HUES48 (cell line): ENCODE measurements around the gene RAB5B.
A peak's percentile ranks its signal among the peaks of the same experiment; 100 is the strongest.

Experiments
- H3K27ac ChIP-seq: one replicate; pipeline ENCODE4 v1.7.0; 2013; ENCODE audit warnings: low read depth, low read length, inconsistent platforms
- H3K27me3 ChIP-seq: 2 replicates; pipeline ENCODE4 v1.6.1; 2013; ENCODE audit warnings: mild to moderate bottlenecking, low read length; ENCODE audit not compliant: control insufficient read depth, insufficient read depth
- H3K36me3 ChIP-seq: 2 replicates; pipeline ENCODE4 v1.6.1; 2013; ENCODE audit warnings: low read length; ENCODE audit not compliant: control insufficient read depth, insufficient read depth
- H3K4me1 ChIP-seq: 2 replicates; pipeline ENCODE4 v1.6.1; 2013; ENCODE audit warnings: mild to moderate bottlenecking, low read length; ENCODE audit not compliant: control insufficient read depth, insufficient read depth
- H3K4me3 ChIP-seq: 2 replicates; pipeline ENCODE4 v1.5.1; 2013; ENCODE audit warnings: mild to moderate bottlenecking, low read depth, low read length
- H3K9ac ChIP-seq: 2 replicates; pipeline ENCODE4 v1.6.1; 2013; ENCODE audit warnings: mild to moderate bottlenecking, low read depth, low read length, moderate library complexity
- H3K9me3 ChIP-seq: 2 replicates; pipeline ENCODE4 v1.6.1; 2013; ENCODE audit warnings: low read length; ENCODE audit not compliant: control insufficient read depth, insufficient read depth

RAB5B gene, protein sequence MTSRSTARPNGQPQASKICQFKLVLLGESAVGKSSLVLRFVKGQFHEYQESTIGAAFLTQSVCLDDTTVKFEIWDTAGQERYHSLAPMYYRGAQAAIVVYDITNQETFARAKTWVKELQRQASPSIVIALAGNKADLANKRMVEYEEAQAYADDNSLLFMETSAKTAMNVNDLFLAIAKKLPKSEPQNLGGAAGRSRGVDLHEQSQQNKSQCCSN

DNA sequence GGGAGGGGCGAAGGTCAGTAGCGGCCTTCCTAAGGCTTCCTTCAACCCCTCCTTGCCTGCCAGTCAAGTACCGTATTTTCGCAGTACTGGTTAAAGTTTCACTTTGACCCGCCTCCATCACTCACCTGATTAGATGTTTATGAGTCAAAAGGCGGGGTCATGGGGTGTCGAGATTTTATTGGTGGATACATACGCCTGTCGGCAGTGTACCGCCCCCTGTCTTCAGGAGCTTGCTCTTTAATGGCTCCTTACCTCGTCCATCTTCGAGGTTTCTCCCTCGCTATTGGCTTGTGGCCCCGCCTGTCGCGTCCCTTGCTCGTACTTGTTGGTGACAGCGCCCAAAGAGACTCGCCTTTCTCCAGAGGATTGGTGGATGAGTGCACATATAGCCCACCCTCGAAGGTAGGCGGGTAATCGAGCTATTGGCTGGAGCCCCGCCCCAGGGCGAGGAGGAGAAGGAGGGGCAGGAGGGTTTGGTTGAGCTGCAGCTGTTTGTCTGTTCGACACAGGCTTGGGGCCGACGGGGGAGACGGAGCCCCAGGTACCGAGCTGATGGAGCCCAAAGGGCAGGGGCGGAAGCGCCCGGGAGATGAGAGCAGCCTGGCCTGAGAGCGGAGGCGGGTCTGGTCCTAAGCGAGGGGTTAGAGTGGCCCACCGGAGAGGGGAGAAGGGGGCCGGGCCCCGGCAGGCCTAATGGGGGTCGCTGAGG lies at the start of gene RAB5B:
RAB5B (plus strand) TSS at position 480 of the 709 bp plus-strand sequence. CDS start 12,883 bp downstream, outside the sequence.
- Histone ChIP-seq H3K9ac (peak within 1 kb of the TSS; percentile 57), H3K4me1 (peaks cover 7% of the 10 kb centered on the region; the same call in 1 of the 2 replicates), H3K27me3 (no peaks in the 10 kb centered on the region), H3K36me3 (peaks cover 39% of the 10 kb centered on the region), H3K4me3 (peak within 1 kb of the TSS; percentile 81), H3K9me3 (no peaks in the 10 kb centered on the region), H3K27ac (peak within 1 kb of the TSS; percentile 90)

DNA sequence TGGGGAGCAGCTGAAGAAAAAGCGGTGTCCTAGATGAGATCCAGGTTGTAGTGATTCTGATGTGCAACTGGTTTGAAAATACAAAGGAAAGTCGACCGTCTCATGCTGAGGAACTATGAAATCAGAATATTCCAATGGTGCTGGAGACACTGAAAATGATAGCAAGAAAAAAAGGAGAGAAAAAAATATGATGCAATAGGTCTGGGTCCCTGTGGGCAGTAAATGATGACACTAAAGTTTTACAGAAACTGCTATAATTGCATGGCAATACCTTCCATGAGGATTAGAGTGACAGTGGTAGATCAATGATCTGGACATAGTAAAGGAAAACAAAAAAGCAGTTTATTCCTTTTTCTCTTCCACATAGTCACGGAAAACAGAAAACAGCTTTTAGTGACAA lies 48.5 kb upstream of the RAB5B start:
- H3K9me3 ChIP-seq, result no peaks in the 10 kb centered on the region
- no peaks in the 10 kb centered on the region for H3K27me3 ChIP-seq
- H3K27ac ChIP-seq, result no peak overlapping the region
- H3K9ac ChIP-seq, result no peak overlapping the region
- 0 out of 2 replicates have a peak, but pooled peaks cover 7% of the 10 kb centered on the region for H3K4me1 ChIP-seq
- H3K4me3 ChIP-seq, result peak overlapping the region; percentile 87; the same call in 1 of the 2 replicates
- peaks cover 39% of the 10 kb centered on the region for H3K36me3 ChIP-seq

DNA sequence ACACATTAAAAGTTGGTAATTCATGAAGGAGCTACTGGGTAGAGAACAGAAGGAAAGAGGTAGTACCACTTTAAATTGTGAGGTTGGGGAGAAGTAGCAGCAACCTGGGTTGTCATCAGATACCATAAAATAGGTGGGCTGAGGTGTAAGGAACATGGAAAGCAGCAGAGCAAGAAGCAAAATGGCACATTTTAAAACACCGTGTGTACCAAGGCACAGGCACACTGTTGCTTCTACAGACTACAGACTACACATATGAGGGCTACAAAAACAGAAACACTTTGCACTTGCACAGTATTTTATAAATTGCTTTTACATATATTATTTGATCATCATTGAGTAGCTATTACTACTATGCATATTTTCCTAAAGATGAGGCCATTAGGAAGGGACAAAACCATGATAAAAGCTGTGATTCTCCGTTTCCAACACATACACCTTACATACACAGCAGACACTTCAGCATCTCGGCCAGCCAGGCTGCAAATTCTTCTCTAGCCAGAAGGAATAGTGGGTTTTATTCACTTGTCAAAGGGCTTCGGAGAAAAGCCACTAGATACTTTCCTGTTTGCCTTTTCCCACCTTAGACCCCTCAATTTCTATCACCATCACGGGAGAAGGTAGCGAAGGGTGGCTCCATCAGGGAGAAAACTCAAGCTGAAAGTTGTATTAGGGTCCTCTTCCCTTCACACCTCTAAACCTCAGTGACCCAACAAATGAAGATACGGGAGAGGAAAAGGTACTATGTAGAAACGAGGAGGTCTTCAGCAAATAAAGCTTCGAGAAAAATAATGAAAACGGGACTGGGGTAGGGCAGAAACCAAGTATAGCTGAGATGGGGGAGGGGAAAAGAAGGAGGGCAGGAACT lies 47.8 kb upstream of the RAB5B start:
- no peaks in the 10 kb centered on the region for H3K9me3 ChIP-seq
- H3K9ac ChIP-seq, result peak overlapping the region; percentile 79
- peak overlapping the region; percentile 87 for H3K4me3 ChIP-seq
- peaks cover 14% of the 10 kb centered on the region for H3K4me1 ChIP-seq
- no peaks in the 10 kb centered on the region for H3K27me3 ChIP-seq
- H3K27ac ChIP-seq, result peak overlapping the region; percentile 97
- H3K36me3 ChIP-seq, result peaks cover 33% of the 10 kb centered on the region

DNA sequence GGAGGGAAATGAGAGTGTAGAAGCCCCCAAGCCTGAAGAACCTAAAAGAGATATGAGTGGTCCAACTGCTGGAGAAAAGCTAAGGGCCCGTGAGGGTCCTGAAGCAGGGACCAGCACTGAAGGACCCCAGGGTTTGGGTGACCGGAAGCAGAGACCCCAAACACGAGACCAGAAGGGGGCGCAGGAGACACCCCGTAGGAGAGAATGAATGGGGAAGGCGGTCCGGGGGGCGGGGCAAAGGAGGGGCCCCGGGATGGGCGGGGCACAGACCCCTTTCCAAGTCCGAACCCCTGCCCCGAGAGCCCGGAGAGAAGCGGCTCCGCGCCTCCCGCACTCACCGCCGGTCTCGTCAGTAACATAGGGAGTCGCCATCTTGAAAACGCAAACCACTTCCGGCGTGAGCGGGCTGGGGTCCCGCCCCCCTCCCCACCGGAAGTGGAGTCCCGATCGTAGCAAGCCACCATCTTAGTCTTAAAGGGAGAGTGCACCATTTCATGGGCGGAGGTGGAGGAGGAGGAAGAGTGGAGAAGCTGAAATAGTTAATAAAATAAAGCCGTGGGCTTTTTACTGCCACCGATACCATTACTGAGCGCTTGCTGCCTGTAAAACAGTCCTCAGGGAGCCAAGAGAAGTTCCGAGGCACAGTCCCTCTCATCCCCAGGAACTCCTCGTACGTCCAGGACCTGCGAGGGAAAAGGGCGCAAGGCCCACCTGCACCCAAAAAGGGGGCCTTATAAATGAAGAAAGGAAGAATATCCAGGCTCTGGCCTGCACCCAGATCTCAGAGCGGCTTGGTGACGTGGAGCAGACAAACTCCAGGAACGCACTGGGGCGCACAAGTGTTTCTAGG lies 46.9 kb upstream of the RAB5B start:
- Histone ChIP-seq H3K36me3 (peaks cover 26% of the 10 kb centered on the region), H3K4me1 (peaks cover 18% of the 10 kb centered on the region), H3K9ac (peak overlapping the region; percentile 79), H3K9me3 (no peaks in the 10 kb centered on the region), H3K4me3 (peak overlapping the region; percentile 87), H3K27ac (peak overlapping the region; percentile 97), H3K27me3 (0 out of 2 replicates have a peak, but pooled peaks cover 2% of the 10 kb centered on the region)

DNA sequence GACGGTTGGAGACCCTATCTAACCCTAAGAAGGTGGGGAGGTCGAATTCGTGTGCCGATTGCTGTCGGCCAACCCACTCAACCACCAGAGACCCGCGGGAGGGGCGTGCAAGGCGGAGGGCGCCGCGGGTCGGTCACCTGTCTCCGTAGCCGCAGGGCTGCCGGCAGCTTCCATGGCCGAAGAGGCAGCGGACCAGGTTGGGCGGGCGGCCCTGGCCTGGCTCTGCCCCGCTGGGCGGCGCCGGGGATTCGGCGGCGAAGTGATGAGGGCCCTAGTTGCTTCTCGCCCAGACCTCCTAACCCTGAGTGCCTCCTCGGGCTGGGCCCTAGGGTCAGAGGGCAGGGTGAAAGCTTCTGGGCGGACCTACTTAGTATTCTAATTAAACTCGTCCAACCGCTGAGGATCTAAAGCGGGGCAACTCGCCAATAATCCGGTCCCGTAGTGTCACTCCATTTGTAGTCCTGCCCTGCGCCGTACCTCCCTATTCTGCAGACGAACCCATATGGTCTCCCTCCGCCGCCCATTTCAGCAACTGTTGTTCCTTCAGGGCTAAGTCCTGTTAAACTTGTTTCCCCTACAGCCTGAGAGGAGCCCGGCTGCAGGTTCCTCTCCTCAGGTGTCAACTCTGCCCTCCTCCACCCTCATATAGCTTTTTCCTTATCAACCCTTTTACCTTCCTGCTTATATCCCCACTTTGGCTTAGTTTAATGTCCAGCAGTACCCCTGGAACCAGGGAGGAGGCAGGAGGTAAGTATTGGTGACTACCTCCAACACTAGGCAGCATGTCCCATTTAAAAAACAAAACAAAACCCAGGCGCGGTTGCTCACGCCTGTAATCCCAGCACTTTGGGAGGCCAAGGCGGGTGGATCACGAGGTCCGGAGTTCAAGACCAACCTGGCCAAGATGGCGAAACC lies 46.0 kb upstream of the RAB5B start, which contains the start of gene PYM1:
PYM1 (minus strand) TSS at position 307 of the 915 bp plus-strand sequence; CDS start at position 174, 133 bp downstream.
- H3K4me3 ChIP-seq, result peak within 1 kb of the TSS; percentile 87
- H3K9ac ChIP-seq, result peak within 1 kb of the TSS; percentile 79
- H3K27ac ChIP-seq, result peak within 1 kb of the TSS; percentile 97
- peaks cover 10% of the 10 kb centered on the region for H3K27me3 ChIP-seq
- peaks cover 21% of the 10 kb centered on the region for H3K4me1 ChIP-seq
- H3K36me3 ChIP-seq, result peaks cover 19% of the 10 kb centered on the region
- H3K9me3 ChIP-seq, result no peaks in the 10 kb centered on the region

DNA sequence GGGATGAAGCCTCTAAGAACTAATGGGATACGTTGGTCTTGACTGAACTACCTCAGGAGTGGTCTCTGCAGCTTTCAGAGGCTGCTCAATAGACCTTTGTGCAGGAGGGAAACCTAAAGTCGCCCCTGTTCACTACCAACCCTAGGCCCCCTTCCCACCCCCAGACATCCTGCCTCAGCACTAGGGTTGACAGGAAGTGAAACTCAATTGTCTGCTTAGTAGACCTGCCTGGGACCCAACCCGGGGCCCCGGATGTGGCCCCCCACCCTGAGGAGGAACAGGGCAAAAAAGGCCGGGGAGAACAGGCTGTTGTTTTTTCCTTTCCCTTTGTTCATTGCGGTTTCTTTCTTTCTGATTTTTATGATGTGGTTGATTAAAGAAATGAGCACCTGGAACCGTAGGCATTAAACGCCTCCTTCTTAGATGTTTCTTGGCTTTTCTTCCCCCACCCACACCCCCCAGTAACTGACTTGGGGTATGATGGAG lies 44.5 kb upstream of the RAB5B start:
- Histone ChIP-seq H3K9me3 (no peaks in the 10 kb centered on the region), H3K9ac (no peak overlapping the region), H3K4me1 (peaks cover 24% of the 10 kb centered on the region), H3K36me3 (peaks cover 9% of the 10 kb centered on the region), H3K27ac (no peak overlapping the region), H3K27me3 (peaks cover 20% of the 10 kb centered on the region), H3K4me3 (no peak overlapping the region)

DNA sequence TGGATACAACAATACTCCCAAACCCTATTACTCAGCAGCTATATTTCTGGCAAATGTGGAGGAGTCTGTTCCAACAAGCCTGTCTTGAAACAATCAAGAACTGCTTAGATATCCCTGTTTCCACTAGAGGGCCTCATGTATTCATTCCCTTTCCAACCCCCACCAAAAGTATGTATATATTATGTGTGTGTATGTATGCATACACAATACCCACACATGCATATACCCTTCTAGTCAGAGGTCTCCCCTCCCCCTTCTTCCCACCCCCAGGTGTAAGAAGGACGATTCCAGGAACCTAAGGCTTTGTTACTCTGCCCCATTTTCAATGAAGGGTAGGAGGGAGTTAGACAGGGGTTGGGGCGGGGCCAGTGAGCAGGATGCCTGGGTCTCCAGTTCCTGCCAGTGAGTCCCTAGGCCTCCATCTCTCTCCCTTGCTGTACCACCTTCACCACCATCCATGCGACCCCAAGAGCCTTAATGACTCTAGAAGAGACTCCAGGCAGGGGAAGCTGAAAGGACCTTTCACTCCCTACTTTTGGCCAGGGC lies 43.0 kb upstream of the RAB5B start, which contains the start of gene DGKA:
DGKA (plus strand) TSS at position 392 of the 546 bp plus-strand sequence. CDS start 5,342 bp downstream, outside the sequence.
- H3K27me3 ChIP-seq, result peaks cover 20% of the 10 kb centered on the region
- peaks cover 20% of the 10 kb centered on the region for H3K4me1 ChIP-seq
- no peaks in the 10 kb centered on the region for H3K36me3 ChIP-seq
- no peak within 1 kb of the TSS for H3K9ac ChIP-seq
- H3K4me3 ChIP-seq, result peak within 1 kb of the TSS; percentile 60
- H3K9me3 ChIP-seq, result no peaks in the 10 kb centered on the region
- peak within 1 kb of the TSS; percentile 21 for H3K27ac ChIP-seq

DNA sequence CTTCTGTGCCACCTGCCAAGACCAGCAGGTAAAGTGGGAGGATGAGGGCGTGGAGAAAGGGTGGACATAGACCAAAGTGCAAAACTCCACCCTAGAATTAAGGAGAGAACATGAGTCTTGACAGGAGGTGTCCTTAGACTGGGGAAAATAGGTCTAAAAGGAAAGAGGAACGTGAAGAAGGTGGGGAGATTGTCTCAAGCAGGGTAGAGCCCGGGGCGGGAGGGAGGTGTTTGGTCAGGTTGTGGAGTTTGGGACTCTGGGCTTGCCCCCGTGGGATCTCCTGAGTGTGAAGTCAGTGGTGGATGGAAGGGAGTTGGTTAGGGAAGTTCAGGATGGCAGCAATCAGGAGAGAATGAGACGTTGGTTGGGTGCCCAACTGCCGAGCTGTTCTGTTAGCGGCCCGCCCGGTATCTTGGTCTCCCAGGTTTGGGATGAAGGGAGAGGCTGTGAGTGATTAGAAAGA lies 42.5 kb upstream of the RAB5B start:
- H3K27ac ChIP-seq, result no peak overlapping the region
- H3K4me1 ChIP-seq, result peaks cover 17% of the 10 kb centered on the region

More for the DNA sequence above, 42.5 kb upstream of the RAB5B start:
- Histone ChIP-seq H3K9ac (no peak overlapping the region), H3K4me3 (peak overlapping the region; percentile 60), H3K36me3 (no peaks in the 10 kb centered on the region), H3K27me3 (peaks cover 20% of the 10 kb centered on the region), H3K9me3 (no peaks in the 10 kb centered on the region)
